HG02642 (cell line): ENCODE results near the gene HEATR5A.
"Not testable (repeated sequence)": the region's sequence is repeated elsewhere in the genome, so short reads cannot be mapped to it uniquely, and the experiment has no call there.

Experiments used
- ATAC-seq: cut with Tn5 transposase; IDR thresholded peaks from one replicate; pipeline ENCODE4 v1.9.1; 2021; ENCODE audit warnings: mild to moderate bottlenecking; ENCODE audit not compliant: unreplicated experiment, poor library complexity

Gene HEATR5A

GRCh38 chr14:31420319-31421111 lies at the start of gene HEATR5A:
HEATR5A (minus strand) TSS chr14:31420550; CDS start chr14:31402975, 17,575 bp downstream.
- peak; percentile 98 for ATAC-seq

GRCh38 chr14:31466554-31466953 lies 46.2 kb upstream of the HEATR5A start:
- no peak for ATAC-seq

GRCh38 chr14:31465111-31465510 lies 44.8 kb upstream of the HEATR5A start:
- ATAC-seq = no peak

GRCh38 chr14:31462450-31462849 lies 42.1 kb upstream of the HEATR5A start:
- not testable (repeated sequence) for ATAC-seq

GRCh38 chr14:31461545-31461944 lies 41.2 kb upstream of the HEATR5A start:
- no peak for ATAC-seq

- ATAC-seq = no peak
Observed at GRCh38 chr14:31457665-31458659, 37.6 kb upstream of the HEATR5A start.

GRCh38 chr14:31456841-31457664 lies 36.7 kb upstream of the HEATR5A start, which contains the start of gene DTD2:
DTD2 (minus strand) TSS chr14:31457506; CDS start chr14:31457393, 113 bp downstream.
- peak; percentile 99 for ATAC-seq

- ATAC-seq = no peak
Observed at GRCh38 chr14:31449971-31450610, 29.7 kb upstream of the HEATR5A start.

- no peak for ATAC-seq
Observed at GRCh38 chr14:31449136-31449535, 28.8 kb upstream of the HEATR5A start.

- no peak for ATAC-seq
Observed at GRCh38 chr14:31445703-31446102, 25.4 kb upstream of the HEATR5A start.

GRCh38 chr14:31442284-31442683 lies 21.9 kb upstream of the HEATR5A start:
- ATAC-seq = no peak

- ATAC-seq = no peak
Observed at GRCh38 chr14:31441273-31442111, 21.1 kb upstream of the HEATR5A start.

- ATAC-seq = no peak
Observed at GRCh38 chr14:31440280-31440679, 19.9 kb upstream of the HEATR5A start.

- ATAC-seq = no peak
Observed at GRCh38 chr14:31439561-31439960, 19.2 kb upstream of the HEATR5A start.

GRCh38 chr14:31437045-31437691 lies 16.8 kb upstream of the HEATR5A start:
- ATAC-seq = not testable (repeated sequence)

GRCh38 chr14:31435276-31435675 lies 14.9 kb upstream of the HEATR5A start:
- no peak for ATAC-seq

- ATAC-seq = no peak
Observed at GRCh38 chr14:31430634-31431264, 10.4 kb upstream of the HEATR5A start.

- ATAC-seq = no peak
Observed at GRCh38 chr14:31429791-31430190, 9.4 kb upstream of the HEATR5A start.
